ENCODE data around the gene SLC25A51.
A peak's percentile ranks its signal among the peaks of the same experiment; 100 is the strongest.

SLC25A51 gene

GRCh38 chr9:37916471-37917312, 12.8 kb upstream of the SLC25A51 start:
- Histone ChIP-seq H3K9me3 (no peaks in the 10 kb centered on the region), H3K4me3 (ENCODE audit: low read depth, low read length) (no peak overlapping the region), H3K27me3 (no peaks in the 10 kb centered on the region), H3K36me3 (peaks cover 20% of the 10 kb centered on the region), H3K4me1 (peaks cover 9% of the 10 kb centered on the region)
- no peak for DNase-seq
- TF ChIP-seq, protein P1, sequence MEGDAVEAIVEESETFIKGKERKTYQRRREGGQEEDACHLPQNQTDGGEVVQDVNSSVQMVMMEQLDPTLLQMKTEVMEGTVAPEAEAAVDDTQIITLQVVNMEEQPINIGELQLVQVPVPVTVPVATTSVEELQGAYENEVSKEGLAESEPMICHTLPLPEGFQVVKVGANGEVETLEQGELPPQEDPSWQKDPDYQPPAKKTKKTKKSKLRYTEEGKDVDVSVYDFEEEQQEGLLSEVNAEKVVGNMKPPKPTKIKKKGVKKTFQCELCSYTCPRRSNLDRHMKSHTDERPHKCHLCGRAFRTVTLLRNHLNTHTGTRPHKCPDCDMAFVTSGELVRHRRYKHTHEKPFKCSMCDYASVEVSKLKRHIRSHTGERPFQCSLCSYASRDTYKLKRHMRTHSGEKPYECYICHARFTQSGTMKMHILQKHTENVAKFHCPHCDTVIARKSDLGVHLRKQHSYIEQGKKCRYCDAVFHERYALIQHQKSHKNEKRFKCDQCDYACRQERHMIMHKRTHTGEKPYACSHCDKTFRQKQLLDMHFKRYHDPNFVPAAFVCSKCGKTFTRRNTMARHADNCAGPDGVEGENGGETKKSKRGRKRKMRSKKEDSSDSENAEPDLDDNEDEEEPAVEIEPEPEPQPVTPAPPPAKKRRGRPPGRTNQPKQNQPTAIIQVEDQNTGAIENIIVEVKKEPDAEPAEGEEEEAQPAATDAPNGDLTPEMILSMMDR (IDR thresholded peaks at IDR 0.05; ENCODE audit: low read depth, low read length): no peak

GRCh38 chr9:37915911-37916470, 12.1 kb upstream of the SLC25A51 start:
- no peak overlapping the region for H3K4me3 ChIP-seq (ENCODE audit: low read depth, low read length)
- peaks cover 9% of the 10 kb centered on the region for H3K4me1 ChIP-seq
- no peaks in the 10 kb centered on the region for H3K9me3 ChIP-seq
- TF ChIP-seq, protein P1 (IDR thresholded peaks at IDR 0.05; ENCODE audit: low read depth, low read length): no peak
- DNase-seq: no peak
- H3K27me3 ChIP-seq: no peaks in the 10 kb centered on the region
- H3K36me3 ChIP-seq: peaks cover 17% of the 10 kb centered on the region

DNA sequence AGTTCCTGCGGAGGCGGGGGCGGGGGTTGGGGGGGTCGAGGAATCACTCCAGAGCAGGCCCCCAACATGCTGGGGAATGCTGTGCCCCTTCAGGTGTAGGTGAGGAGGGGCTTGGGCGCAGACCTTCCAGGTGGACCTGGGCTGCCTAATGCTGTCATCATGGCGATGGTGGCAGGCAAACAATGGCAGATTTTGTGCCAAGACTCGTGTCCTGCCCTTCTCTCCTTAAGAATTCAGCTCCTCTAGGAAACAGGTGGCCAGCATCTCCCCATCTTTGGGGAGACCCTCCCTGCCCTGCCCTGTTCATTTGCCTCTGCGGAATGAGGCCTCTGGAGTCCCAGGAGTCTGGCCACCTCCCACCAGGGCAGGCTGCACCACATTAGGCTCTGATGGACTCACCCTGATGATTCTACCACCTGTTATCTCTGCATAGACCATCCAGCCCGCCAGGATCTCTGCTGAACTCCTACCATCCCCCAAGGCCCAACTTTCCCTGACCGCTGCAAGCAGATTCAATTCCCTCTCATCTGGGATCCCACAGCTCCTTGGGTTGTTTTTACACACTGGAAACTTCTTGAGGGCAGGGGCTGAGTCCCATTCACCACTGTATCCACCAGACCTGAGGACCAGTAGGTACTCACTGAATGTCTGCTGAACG, 10.9 kb upstream of the SLC25A51 start:
- TF ChIP-seq, protein P1 (IDR thresholded peaks at IDR 0.05; ENCODE audit: low read depth, low read length): no peak
- DNase-seq: no peak
- peaks cover 4% of the 10 kb centered on the region for H3K4me1 ChIP-seq
- H3K9me3 ChIP-seq: no peaks in the 10 kb centered on the region
- no peak overlapping the region for H3K4me3 ChIP-seq (ENCODE audit: low read depth, low read length)
- H3K36me3 ChIP-seq: peaks cover 12% of the 10 kb centered on the region
- no peaks in the 10 kb centered on the region for H3K27me3 ChIP-seq

DNA sequence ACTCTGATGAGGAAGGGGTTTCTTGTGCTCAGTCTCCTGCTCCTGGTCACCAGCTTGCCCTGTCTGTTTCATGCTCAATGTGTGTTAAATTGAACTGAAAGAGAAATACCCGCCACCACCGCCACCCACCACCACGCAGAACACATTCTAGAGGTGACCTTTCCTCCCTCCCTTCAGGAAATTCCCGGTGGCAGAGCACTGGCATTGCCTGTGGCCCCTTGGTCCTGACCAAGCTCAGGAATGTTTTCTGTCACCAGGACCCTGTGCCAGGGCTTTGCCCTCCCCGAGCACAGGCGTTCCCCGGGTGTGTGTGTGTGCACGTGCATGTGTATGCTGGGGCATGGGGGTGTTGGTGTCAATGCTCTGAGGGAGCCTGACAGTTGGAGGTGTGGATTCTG, 10.2 kb upstream of the SLC25A51 start:
- Histone ChIP-seq H3K9me3 (no peaks in the 10 kb centered on the region), H3K36me3 (peaks cover 12% of the 10 kb centered on the region), H3K4me1 (peaks cover 4% of the 10 kb centered on the region), H3K4me3 (ENCODE audit: low read depth, low read length) (no peak overlapping the region), H3K27me3 (no peaks in the 10 kb centered on the region)
- TF ChIP-seq, protein P1 (IDR thresholded peaks at IDR 0.05; ENCODE audit: low read depth, low read length): no peak
- no peak for DNase-seq

DNA sequence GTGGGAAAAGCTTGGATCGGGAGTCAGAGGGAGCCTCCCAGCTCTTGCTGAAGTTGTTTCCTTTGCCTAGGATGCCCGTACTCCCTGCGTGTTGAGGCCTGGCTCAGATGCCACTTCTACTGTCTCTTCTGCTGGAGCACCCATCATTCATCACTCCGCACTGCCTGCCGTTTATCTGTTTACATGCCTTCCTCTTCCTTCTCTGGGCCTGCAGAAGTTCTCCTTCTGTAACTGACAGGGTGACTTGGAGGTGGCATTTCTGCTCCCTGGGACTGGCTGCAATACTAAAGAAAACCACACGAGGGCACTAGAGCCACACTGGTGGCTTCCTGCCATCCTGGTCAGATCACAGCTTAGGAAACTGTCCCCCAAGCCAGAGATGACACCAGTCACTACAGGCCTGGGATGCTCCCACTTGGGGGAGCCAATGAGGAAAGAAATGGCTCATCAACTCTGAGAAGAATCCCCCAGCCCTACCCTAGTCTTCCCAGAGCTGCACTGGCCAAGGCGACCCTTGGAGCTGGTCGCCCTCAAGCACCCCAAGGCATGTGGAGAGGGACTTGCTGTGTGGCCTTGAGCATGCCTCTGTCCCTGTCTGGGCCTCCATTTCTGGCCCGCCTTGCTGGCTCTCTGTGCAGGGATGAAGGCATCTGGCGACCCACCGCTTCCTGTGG, 9.7 kb upstream of the SLC25A51 start:
- TF ChIP-seq, protein P1 (IDR thresholded peaks at IDR 0.05; ENCODE audit: low read depth, low read length): peak; percentile 100
- H3K27me3 ChIP-seq: no peaks in the 10 kb centered on the region
- peaks cover 12% of the 10 kb centered on the region for H3K36me3 ChIP-seq
- DNase-seq: peak; percentile 89
- no peaks in the 10 kb centered on the region for H3K9me3 ChIP-seq
- no peak overlapping the region for H3K4me3 ChIP-seq (ENCODE audit: low read depth, low read length)
- H3K4me1 ChIP-seq: peaks cover 4% of the 10 kb centered on the region

All from BE2C (cell line).